GM21526 (cell line): ENCODE data around the gene UCP2.

ENCODE experiments used
- ATAC-seq: cut with Tn5 transposase; IDR thresholded peaks from one replicate; pipeline ENCODE4 v1.9.1; 2021; ENCODE audit warnings: moderate library complexity; ENCODE audit not compliant: unreplicated experiment, low FRiP score

Gene UCP2

DNA sequence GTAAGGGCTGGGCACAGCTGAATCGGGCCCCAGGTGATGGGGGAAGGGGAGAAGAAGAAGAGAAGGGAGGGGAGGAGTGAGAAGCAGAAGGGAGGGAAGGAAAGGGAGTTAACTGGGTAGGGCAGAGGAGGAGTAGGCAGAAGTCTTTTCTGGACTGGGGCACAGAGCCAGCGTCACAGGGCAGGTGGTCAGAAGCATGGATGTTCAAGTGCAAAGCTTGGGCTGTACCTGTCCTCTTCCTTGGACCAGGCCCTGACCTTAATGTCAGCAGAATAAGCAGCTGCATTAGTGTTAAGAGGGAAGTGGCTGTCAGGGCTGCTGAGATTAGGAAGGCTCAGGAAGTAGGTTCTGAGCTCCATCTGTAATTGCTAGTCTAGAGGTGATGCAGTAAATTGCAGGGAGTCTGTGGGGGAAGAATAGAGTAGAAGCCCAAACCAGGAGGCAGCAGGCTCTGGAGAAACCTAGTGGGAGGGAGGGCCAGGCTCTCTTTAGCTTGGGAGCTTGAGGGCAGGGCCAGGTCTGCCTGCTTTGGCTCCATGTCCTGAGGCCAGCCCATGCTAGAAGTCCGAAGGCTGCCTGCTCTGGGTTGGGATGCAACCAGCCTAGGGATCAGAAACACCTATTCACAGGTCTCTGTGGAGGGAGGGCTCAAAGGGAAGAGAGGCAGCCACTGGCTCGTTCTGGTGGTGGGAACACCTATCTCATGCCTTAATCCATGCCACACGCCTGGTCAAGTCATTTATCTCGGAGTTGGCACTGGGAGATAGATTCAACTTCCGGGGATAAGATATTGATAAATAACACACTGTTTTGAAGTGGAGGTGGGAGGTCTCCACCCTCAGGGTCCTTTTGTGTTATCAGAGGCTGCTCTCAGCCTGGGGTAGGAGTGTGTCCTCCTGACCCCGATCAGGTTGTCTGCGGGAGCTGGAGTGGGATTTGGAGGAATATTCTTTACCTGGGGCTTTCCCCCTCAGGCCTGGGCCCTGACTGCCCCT lies 28.0 kb upstream of the UCP2 start:
- ATAC-seq: no peak

DNA sequence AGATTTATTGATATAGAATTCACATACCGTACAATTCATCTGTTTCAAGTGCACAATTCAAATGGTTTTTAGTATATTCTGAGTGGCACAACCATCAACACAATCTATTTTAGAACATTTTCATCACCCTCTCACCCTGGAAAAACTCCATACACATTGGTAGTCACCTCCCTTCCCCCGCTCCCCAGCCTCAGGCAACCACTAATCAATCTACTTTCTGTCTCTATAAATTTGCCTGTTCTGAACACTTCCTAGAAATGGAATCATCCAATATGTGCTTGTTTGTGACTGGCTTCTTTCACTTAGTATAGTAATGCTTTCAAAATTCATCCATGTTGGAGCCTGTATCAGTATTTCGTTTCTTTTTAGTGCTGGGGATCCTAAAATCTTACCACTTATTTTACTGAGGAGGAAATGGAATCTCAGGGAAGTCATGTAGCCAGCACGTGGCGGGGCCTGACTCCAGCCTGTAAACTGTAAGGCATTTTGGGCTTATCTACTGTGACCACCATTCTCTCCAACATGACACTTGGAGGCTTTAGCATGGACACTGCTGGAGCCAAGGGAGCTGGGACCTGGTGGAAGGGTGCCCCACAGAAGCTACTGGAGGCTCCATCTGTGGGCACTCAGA lies 27.1 kb upstream of the UCP2 start:
- no peak for ATAC-seq

GRCh38 chr11:74009230-74009547 lies 26.5 kb upstream of the UCP2 start:
- ATAC-seq: no peak

DNA sequence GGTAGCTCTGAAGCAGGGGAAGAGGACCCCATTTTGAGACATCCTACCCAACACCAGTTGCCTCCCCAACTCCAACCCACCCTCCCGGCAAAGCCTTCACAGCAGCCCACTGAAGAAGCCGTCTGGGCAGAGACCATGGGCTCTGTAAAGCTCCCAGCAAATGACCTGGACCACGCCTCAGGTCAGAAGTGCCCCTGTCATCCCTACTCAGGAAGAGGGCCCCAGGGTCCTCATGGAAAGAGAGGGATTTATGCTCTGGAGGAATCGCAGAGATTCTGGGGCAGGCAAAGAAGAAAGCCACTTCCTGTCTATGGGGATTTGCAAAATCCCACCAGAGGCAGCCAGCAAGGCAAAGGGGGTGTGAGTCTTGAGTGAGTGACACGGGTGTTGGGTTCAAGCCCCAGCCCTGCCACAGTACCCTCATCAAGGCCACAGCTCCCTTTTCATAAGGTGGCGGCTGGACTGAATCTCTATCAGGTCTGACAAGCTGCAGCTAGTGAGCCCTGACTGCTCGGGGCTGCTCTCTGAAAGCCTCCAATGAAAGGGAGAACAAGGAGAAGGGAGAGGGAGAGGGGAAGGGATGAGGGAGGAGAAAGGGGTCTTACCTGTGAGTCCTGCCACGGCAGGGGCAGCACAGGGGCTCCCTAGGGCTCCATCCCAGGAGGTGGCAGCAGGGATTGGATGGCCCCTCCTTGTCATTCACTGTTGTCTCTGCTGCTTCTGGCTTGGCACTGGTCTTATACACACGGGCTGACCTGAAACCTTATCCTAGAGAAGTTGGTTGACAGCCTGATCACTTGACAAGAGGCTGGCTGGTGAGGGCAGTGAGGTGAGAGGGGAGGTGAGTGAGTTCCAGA lies 26.0 kb upstream of the UCP2 start, which contains the start of gene UCP3:
TSS of gene UCP3 (minus strand) at position 713 of the 857 bp plus-strand sequence. CDS start 2,043 bp downstream, outside the sequence.
- ATAC-seq: no peak

DNA sequence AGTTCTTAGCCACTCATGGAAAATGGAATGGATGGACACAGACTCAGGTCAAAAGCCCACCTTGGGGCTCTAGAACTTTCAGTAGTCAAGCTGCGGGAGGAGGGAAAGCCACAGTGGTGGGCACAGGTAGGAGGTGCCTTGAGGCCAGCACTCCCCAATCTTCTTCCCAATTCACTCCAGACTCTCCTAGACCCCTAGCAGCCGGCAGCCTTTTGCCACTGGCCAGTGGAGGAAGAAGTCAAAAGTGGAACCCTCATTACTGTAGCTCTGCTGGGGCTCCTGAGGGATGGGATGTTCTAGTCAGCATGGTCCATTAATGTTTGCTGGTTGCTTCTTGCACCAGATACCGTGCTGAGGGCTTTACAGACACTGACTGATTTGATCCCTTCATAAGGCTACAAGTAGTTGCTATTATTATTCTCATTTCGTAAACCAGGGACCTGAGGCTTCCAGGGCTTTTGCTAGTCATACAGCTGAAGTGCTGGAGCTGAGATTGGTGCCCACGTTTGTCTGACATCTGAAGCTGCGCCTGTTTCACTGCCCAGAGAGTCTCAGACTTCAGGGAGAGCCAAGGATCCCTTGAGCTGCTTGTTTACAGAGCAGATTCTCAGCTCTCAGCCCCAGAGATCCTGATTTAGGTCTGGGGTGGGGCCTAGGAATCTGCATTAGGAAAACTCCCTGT lies 25.2 kb upstream of the UCP2 start:
- ATAC-seq: no peak

DNA sequence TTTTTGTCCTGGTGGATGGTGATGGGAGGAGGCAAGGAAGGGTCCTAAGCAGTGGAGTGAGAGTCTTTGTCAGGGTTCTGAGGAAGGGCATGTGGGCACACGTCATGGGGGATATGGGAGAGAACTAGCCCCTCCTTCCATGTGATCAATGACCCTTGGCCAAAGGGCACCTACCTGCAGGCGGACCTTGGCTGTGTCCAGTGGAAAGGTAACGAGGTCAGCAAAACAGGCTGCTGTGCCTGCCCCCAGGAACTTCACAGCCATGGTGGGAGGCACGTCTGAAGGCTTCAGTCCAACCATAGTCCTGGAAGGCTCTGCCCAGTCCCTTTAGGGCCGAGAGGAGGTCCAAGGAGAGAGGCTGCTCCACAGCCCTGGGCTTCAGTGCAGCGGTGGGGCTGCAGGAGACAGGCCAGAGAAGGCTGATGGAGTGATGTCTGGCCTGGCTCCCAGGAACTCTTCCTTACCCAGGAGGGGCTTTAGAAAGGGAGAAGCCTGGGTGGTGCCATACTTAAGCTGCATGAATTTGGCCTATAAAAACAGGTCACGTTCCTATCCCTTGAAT lies 24.2 kb upstream of the UCP2 start:
- no peak for ATAC-seq

DNA sequence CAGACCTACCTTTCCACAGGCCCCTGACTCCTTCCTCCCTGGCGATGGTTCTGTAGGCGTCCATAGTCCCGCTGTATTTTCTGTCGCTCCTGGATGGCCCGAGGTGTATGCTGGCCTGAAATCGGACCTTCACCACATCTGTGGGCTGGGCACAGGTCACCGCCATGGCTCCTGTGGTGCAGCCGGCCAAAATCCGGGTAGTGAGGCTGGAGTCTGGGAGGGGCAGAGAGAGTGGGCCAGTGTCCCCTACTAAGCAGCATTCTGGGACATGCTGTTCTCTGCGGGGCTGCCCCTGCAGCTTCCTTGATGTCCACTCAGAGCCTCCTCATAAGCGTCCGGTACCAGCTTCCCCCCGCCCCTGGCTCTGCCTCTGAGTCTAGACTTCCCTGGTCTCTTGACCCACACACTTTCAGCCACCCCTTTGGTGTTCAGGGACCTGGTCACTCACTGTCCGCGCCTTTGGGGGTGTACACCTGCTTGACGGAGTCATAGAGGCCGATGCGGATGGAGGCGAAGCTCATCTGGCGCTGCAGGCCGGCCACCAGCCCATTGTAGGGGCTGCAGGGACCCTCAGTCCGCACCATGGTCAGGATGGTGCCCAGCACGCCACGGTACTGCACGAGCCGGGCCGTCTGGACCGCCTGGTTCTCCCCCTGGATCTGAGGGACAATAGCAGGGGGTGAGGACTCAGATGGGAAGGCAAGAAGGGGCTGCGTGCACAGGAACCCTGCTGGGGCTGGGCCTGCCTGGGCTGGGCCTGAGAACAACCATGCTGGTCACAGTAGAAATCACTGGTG lies 23.3 kb upstream of the UCP2 start:
- no peak for ATAC-seq

- no peak for ATAC-seq
These were observed 22.3 kb upstream of the UCP2 start for GRCh38 chr11:74004759-74005615.

DNA sequence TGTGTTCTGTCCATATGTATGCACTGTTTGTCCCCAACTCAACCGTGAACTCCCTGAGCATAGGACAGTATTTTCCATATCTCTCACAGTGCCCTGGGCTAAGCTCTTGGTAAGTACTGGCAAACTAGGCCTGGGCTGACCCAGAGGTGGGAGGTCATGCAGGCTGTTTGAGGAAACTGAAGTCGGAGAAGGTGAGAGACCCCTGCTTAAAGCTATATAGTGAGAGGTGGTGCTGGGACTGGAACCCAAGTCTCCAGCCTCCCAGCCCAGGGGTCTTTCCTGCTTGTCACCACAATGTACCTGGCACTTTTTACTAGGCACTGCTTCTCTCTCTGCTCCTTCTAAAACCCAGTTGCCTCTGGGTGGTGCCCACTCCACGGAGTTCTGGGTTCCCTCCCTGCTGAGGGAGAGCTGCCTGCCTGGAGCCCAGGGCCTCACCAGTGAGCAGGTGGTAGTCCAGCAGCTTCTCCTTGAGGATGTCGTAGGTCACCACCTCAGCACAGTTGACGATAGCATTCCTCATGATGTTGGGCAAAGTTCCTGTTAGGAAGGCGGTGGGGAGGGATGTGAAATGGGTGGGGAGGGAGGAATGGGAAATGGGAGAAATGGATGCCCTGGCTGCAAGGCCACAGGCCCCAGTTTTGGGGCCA lies 21.5 kb upstream of the UCP2 start:
- no peak for ATAC-seq

DNA sequence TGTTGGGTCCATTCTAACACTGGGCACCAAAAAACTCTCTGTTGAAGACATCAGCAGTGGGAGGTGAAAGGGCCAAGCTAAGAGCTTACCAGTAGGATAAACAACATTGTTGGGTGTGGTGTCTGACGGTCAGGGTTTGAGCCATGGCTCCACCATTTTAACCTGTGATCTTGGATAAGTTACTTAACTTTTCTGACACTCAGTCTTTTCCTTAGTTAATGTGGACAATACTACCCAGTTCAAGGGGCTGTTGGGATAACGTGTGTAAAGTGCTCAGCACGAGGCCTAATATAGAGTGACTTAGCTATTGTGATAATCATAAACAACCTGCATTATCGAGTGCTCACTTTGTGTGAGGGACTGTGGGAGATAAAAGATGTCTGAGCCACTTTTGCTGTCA lies 20.2 kb upstream of the UCP2 start:
- no peak for ATAC-seq

- no peak for ATAC-seq
These were observed 19.2 kb upstream of the UCP2 start for GRCh38 chr11:74001822-74002286.

DNA sequence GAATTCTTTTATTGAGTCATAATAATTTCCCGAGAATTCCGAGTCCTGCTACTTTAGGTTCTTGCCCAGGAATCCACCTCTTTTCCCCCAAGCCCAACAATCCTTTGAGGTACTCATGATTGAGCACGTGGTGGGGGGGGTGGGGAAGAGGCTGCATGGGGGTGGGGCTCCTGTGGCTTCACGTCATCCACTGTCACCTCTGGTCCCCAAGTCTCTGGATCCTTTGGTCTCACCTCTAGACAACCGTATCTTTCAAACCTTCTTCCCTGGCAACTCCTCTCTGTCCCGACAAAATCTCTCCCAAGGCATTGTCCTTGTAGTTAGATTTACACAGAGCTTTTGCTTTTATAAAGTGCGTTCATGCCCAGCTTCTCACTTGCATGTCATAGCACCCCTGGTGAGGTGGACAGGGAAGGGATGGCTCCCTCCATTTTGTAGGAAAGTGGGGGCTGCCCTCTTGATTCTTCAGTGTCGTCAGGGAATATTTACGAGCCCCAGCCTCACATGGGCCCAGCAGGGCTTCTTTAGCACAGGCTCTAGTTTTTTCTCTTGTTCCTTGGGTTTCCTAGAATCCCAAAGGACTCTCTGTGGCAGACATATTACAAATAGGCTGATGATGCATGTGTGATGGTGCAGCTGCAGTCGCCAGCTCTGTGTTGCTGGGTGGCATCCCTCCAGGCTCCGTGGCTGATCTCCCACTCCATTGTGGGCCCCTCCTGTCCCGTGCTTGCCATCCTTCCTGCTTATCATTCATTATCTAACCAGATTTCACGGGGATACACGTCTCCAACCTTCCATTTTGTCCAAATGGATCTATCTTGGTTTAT lies 17.9 kb upstream of the UCP2 start:
- no peak for ATAC-seq

GRCh38 chr11:73999581-74000306 lies 17.1 kb upstream of the UCP2 start:
- no peak for ATAC-seq

DNA sequence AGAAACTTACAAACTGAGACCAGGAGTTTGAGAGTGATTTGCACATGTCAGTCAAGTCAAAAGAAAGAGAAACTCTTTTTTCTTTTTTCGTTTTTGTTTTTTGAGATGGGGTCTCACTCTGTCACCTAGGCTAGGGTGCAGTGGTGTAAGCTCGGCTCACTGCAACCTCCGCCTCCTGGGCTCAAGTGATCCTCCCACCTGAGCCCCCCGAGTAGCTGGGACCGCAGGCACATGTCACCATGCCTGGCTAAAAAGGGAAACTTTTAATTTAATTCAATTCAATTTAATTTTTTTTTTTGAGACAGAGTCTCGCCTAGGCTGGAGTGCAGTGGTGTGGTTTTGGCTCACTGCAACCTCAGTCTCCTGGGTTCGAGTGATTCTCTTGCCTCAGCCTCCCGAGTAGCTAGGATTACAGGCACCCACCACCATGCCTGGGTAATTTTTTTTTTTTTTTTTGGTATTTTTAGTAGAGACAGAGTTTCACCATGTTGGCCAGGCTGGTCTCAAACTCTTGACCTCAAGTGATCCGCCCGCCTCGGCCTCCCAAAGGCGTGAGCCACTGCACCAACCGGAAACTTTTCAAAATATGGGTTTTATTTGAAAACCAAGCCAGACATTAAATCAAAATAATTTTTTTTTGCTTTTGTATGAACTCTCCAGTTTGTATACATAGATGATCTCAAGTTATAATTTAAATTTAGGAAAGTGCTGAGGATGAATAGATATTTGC lies 16.4 kb upstream of the UCP2 start:
- ATAC-seq: no peak

DNA sequence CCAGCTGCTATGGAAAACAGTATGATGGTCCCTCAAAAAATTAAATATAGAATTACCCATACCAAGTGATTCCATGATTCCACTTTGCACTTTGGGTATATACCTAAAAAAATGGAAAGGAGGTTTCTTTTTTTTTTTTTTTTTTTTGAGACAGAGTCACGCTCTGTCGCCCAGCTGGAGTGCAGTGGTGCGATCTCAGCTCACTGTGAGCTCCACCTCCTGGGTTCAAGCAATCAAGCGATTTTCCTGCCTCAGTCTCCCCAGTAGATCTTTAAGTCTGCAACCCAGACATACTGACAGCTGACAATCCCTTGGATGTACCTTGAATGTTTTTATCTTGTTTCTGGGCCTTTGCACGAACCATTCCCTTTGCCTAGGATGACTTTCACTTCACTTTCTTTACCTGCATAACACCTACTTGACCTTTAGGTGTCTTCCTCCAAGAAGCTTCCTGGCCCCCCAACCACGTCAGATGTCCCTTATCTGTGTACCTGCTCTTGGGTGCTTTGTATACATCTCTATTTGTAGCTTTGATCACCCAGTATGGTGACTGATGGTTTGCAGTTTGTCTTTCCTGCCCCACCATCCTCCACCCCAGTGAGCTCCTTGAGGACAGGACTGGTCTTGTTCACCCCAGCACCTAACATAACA lies 14.6 kb upstream of the UCP2 start:
- ATAC-seq: no peak
